HEK293 (cell line): ENCODE data around the gene LEMD1.
"Not testable (repeated sequence)": the region's sequence is repeated elsewhere in the genome, so short reads cannot be mapped to it uniquely, and the experiment has no call there.

Experiments
- CTCF ChIA-PET: fragments of 350-600 bp; formaldehyde crosslinking; extraction: SDS; loops from one replicate; lab custom pipeline; 2021; ENCODE audit warnings: antibody characterized with exemption; lab: Yijun Ruan, JAX
- POLR2A ChIA-PET: fragments of 300-600 bp; formaldehyde crosslinking; extraction: SDS; loops from one replicate; lab custom pipeline; 2020; ENCODE audit warnings: antibody characterized with exemption, inconsistent platforms; lab: Yijun Ruan, JAX
- H3K27ac ChIP-seq: fragments of 200-500 bp; sonication (Bioruptor generic); 2 replicates; pipeline ENCODE4 v1.5.1; 2014; ENCODE audit warnings: low read depth, low read length, control low read depth, inconsistent platforms; ENCODE audit errors: extremely low read depth
- H3K36me3 ChIP-seq, 2 experiments: fragments of 200-500 bp in 1 of 2; sonication (Bioruptor generic) in 1 of 2; 1 replicate in 1 of 2; 2 replicates in 1 of 2; pipeline ENCODE4 v1.5.1; 2014 to 2017; ENCODE audit warnings: inconsistent platforms in 2 of 2, low read length in 2 of 2; ENCODE audit not compliant: control insufficient read depth in 2 of 2, insufficient read depth in 1 of 2
- H3K4me1 ChIP-seq: fragments of 200-500 bp; sonication (Bioruptor generic); 2 replicates; pipeline ENCODE4 v1.5.1; 2014; ENCODE audit warnings: mild to moderate bottlenecking, low read length, inconsistent platforms; ENCODE audit not compliant: control insufficient read depth, insufficient read depth
- H3K4me3 ChIP-seq: 2 replicates; pipeline ENCODE4 v1.5.1; 2011; ENCODE audit warnings: low read depth, mild to moderate bottlenecking, control low read depth, low read length, moderate library complexity
- H3K9me3 ChIP-seq: fragments of 200-500 bp; sonication (Bioruptor generic); 2 replicates; pipeline ENCODE4 v1.5.1; 2014; ENCODE audit warnings: low read depth, low read length, inconsistent platforms; ENCODE audit not compliant: control insufficient read depth, insufficient read depth
- GLIS1 ChIP-seq: fragments of 450-650 bp; formaldehyde crosslinking; IDR thresholded peaks from 2 replicates; pipeline ENCODE4 v1.5.1; 2016; ENCODE audit warnings: missing biosample characterization, missing genetic modification characterization
- INSM2 ChIP-seq: fragments of 450-650 bp; formaldehyde crosslinking; IDR thresholded peaks from 2 replicates; pipeline ENCODE4 v1.5.1; 2016; ENCODE audit warnings: missing biosample characterization, missing genetic modification characterization
- SETDB1 ChIP-seq: IDR thresholded peaks from one replicate; pipeline ENCODE4 v1.6.1; 2017; ENCODE audit warnings: mild to moderate bottlenecking, low read length, moderate library complexity, mixed read lengths; ENCODE audit not compliant: insufficient read length
- TRIM28 ChIP-seq: IDR thresholded peaks from 2 replicates; pipeline ENCODE4 v1.6.1; 2011; ENCODE audit warnings: low read length, control low read depth, borderline replicate concordance
- ZBTB17 ChIP-seq: fragments of 450-650 bp; formaldehyde crosslinking; IDR thresholded peaks from 2 replicates; pipeline ENCODE4 v1.5.1; 2016; ENCODE audit warnings: missing biosample characterization, missing genetic modification characterization
- ZBTB48 ChIP-seq: fragments of 450-650 bp; formaldehyde crosslinking; IDR thresholded peaks from 2 replicates; pipeline ENCODE4 v1.5.1; 2016; ENCODE audit warnings: missing biosample characterization, missing genetic modification characterization
- ZBTB49 ChIP-seq: fragments of 450-650 bp; formaldehyde crosslinking; IDR thresholded peaks from 2 replicates; pipeline ENCODE4 v1.5.1; 2016; ENCODE audit warnings: missing biosample characterization, missing genetic modification characterization, low read depth
- ZFP69B ChIP-seq: fragments of 450-650 bp; formaldehyde crosslinking; IDR thresholded peaks from 2 replicates; pipeline ENCODE4 v1.5.1; 2016; ENCODE audit warnings: missing biosample characterization, missing genetic modification characterization
- ZNF121 ChIP-seq: fragments of 450-650 bp; formaldehyde crosslinking; IDR thresholded peaks from 2 replicates; pipeline ENCODE4 v1.5.1; 2016; ENCODE audit warnings: missing biosample characterization, missing genetic modification characterization
- ZNF292 ChIP-seq: fragments of 450-650 bp; formaldehyde crosslinking; IDR thresholded peaks from 2 replicates; pipeline ENCODE4 v1.5.1; 2016; ENCODE audit warnings: low read depth, missing biosample characterization, missing genetic modification characterization, borderline replicate concordance
- ZNF335 ChIP-seq: fragments of 450-650 bp; formaldehyde crosslinking; conservative IDR thresholded peaks from 2 replicates; pipeline ENCODE4 v1.5.1; 2016; ENCODE audit warnings: missing biosample characterization, missing genetic modification characterization
- ZNF350 ChIP-seq: fragments of 450-650 bp; formaldehyde crosslinking; IDR thresholded peaks from 2 replicates; pipeline ENCODE4 v1.5.0; 2017; ENCODE audit warnings: missing biosample characterization, mild to moderate bottlenecking, missing genetic modification characterization
- ZNF354C ChIP-seq: fragments of 450-650 bp; formaldehyde crosslinking; IDR thresholded peaks from 2 replicates; pipeline ENCODE4 v1.5.1; 2016; ENCODE audit warnings: missing biosample characterization, missing genetic modification characterization, low read depth, borderline replicate concordance
- ZNF473 ChIP-seq: fragments of 450-650 bp; formaldehyde crosslinking; IDR thresholded peaks from 2 replicates; pipeline ENCODE4 v1.5.1; 2017; ENCODE audit warnings: missing biosample characterization, missing genetic modification characterization
- ZNF529 ChIP-seq: fragments of 450-650 bp; formaldehyde crosslinking; IDR thresholded peaks from 2 replicates; pipeline ENCODE4 v1.5.1; 2017; ENCODE audit warnings: missing genetic modification characterization, missing biosample characterization; ENCODE audit not compliant: insufficient replicate concordance
- ZNF549 ChIP-seq: fragments of 450-650 bp; IDR thresholded peaks from 2 replicates; pipeline ENCODE4 v1.5.1; 2018; ENCODE audit warnings: missing biosample characterization, missing genetic modification characterization, mild to moderate bottlenecking, inconsistent platforms, moderate library complexity
- ZNF560 ChIP-seq: fragments of 450-650 bp; formaldehyde crosslinking; IDR thresholded peaks from 2 replicates; pipeline ENCODE4 v1.5.1; 2017; ENCODE audit warnings: missing biosample characterization, missing genetic modification characterization, borderline replicate concordance
- ZNF843 ChIP-seq: fragments of 450-650 bp; formaldehyde crosslinking; IDR thresholded peaks from 2 replicates; pipeline ENCODE4 v1.5.1; 2016; ENCODE audit warnings: missing biosample characterization, missing genetic modification characterization

LEMD1 gene

GRCh38 chr1:205365945-205366463 lies 55.9 kb downstream of the LEMD1 start:
- TF ChIP-seq ZBTB48 (tag by site-specific recombination) (no peak), ZNF560 (tag by site-specific recombination) (no peak), ZNF335 (tag by site-specific recombination) (0 out of 2 replicates have a peak, but pooled peaks have one; percentile 12), ZBTB49 (tag by site-specific recombination) (no peak), GLIS1 (tag by site-specific recombination) (peak; percentile 75), INSM2 (tag by site-specific recombination) (no peak), ZFP69B (no peak), ZBTB17 (tag by site-specific recombination) (peak; percentile 91), ZNF549 (tag by site-specific recombination) (no peak), ZNF843 (tag by site-specific recombination) (no peak)
- Histone ChIP-seq H3K9me3 (no peaks in the 10 kb centered on the region), H3K4me3 (no peak overlapping the region), H3K36me3 (no peaks in the 10 kb centered on the region), H3K27ac (no peak overlapping the region), H3K4me1 (no peaks in the 10 kb centered on the region)
- ChIA-PET CTCF (interaction anchor here (0.7 to 4.7 kb wide), 7 partner anchors 10 to 122 kb away, joined by 3 to 30 read pairs (median 3); partner anchors contain the start of gene KLHDC8A), POLR2A (interaction anchor here (1.0 kb wide), 2 partner anchors 12 to 95 kb away, joined by 3 to 4 read pairs; no protein-coding TSS in a partner anchor)

- H3K4me1 ChIP-seq, H3K27ac ChIP-seq, H3K9me3 ChIP-seq, H3K4me3 ChIP-seq, POLR2A ChIA-PET, H3K36me3 ChIP-seq: not testable (repeated sequence)
- peak; percentile 98 for TF ChIP-seq ZNF121 (tag by site-specific recombination)
- CTCF ChIA-PET = interaction anchor here (0.6 to 4.7 kb wide), 6 partner anchors 9 to 123 kb away, joined by 3 to 30 read pairs (median 5); partner anchors contain the start of gene KLHDC8A
Measured at GRCh38 chr1:205365086-205365485, 56.8 kb downstream of the LEMD1 start.

- Histone ChIP-seq H3K9me3 (no peaks in the 10 kb centered on the region), H3K36me3 (no peaks in the 10 kb centered on the region), H3K4me1 (no peaks in the 10 kb centered on the region), H3K4me3 (no peak overlapping the region), H3K27ac (no peak overlapping the region)
- TF ChIP-seq ZBTB49 (tag by site-specific recombination) (no peak), ZNF350 (tag by site-specific recombination) (no peak), ZNF354C (no peak), SETDB1 (no peak), TRIM28 (no peak), ZNF292 (tag by site-specific recombination) (no peak), ZNF473 (tag by site-specific recombination) (no peak), ZNF529 (no peak)
- ChIA-PET POLR2A (no interaction called here), CTCF (interaction anchor here (0.7 kb wide), 2 partner anchors 67 to 308 kb away, joined by 3 read pairs; no protein-coding TSS in a partner anchor)
Measured at GRCh38 chr1:205360891-205361290, 61.0 kb downstream of the LEMD1 start.
